Small intestine (tissue), 7 donors: ENCODE measurements around the gene AASDH. TPM values are rescaled to one million over a fixed set of nuclear protein-coding genes. Genes with fewer than 3 reads are reported as not detected.

Experiments
- DNase-seq, 2 donors: peaks; one replicate each; pipeline versions ENCODE4 v3.0.0 to v3.0.0-alpha.2; 2013
- FAIRE-seq: peaks from 2 replicates; lab custom pipeline; 2012; peaks lifted over from hg19 to GRCh38; lab: Jason Lieb, UNC
- H3K27ac ChIP-seq, 3 donors: one replicate each; pipeline ENCODE4 v1.5.1; 2013; ENCODE audit warnings: low read length in 2 of 3, mild to moderate bottlenecking in 2 of 3, control low read depth in 1 of 3, inconsistent platforms in 1 of 3, low read depth in 1 of 3, moderate library complexity in 1 of 3
- H3K27me3 ChIP-seq, 3 donors: one replicate each; pipeline ENCODE4 v1.6.1; 2013; ENCODE audit warnings: low read length in 3 of 3, inconsistent platforms in 1 of 3; ENCODE audit not compliant: control insufficient read depth in 3 of 3, insufficient read depth in 3 of 3
- H3K36me3 ChIP-seq, 3 donors: one replicate each; pipeline ENCODE4 v1.6.1; 2013; ENCODE audit warnings: low read length in 3 of 3, inconsistent platforms in 1 of 3, low read depth in 1 of 3, mild to moderate bottlenecking in 1 of 3, moderate library complexity in 1 of 3; ENCODE audit not compliant: control insufficient read depth in 3 of 3, insufficient read depth in 2 of 3
- H3K4me1 ChIP-seq, 3 donors: one replicate each; pipeline ENCODE4 v1.6.1; 2013; ENCODE audit warnings: low read length in 2 of 3, inconsistent platforms in 1 of 3, low read depth in 1 of 3, mild to moderate bottlenecking in 1 of 3, moderate library complexity in 1 of 3; ENCODE audit not compliant: control insufficient read depth in 3 of 3, insufficient read depth in 2 of 3
- H3K4me3 ChIP-seq, 3 donors: one replicate each; pipeline ENCODE4 v1.5.1; 2013; ENCODE audit warnings: low read length in 3 of 3, control low read depth in 1 of 3, inconsistent platforms in 1 of 3, low read depth in 1 of 3, mild to moderate bottlenecking in 1 of 3, moderate library complexity in 1 of 3
- H3K9me3 ChIP-seq, 2 donors: one replicate each; pipeline ENCODE4 v1.6.1; 2013; ENCODE audit warnings: low read depth in 1 of 2, low read length in 1 of 2; ENCODE audit not compliant: control insufficient read depth in 2 of 2, insufficient read depth in 1 of 2
- WGBS, 3 donors: extraction: QIAGEN DNeasy Blood & Tissue Kit; methylation state at CpG; one replicate each; pipeline ENCODE4 v1.1.7; 2013; 5-methylcytosine and 5-hydroxymethylcytosine counted together
- polyA plus RNA-seq, 4 donors: library from polyadenylated mRNA; stranded (reverse) in 3 of 4; unstranded in 1 of 4; fragments of 200-250 nt in 3 of 4; fragments of 120-200 nt in 1 of 4; gene quantifications; one replicate each; pipeline versions ENCODE4 v1.2.1 to v1.2.3, GENCODE V29; 2013
- donor health status: healthy with polysubstance abuse.
- donor health status: control.
- donor health status: control.
- donor health status: Bipolar disorder and iron deficiency.
- donor health status: healthy.

Gene AASDH
- polyA plus RNA-seq, 4 donors = 1.9 to 13.3 (median 4.1) TPM

DNA sequence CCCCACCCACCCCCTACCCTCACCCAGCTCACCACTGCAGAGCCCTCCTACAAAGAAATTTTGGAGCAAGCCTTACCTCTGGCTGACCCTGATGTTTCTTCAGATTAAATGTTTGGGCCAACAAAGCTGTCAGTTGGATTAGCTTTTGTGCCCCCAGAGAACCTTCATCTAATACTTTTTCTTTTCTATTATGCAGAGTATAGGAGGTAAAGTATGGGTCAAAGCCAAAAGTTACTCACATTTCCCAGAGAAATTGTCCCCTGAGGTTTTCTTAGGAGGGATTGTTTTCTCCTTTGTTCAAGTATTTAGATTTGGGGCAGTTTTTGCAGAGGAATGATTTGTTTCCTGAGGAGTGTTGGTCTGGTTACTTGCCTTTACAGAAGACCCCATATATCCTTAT is 69.5 kb downstream of the AASDH start:
- H3K4me1 ChIP-seq = no peaks in the 10 kb centered on the region
- no peak for DNase-seq
- H3K9me3 ChIP-seq = no peaks in the 10 kb centered on the region
- no peak for FAIRE-seq
- peaks cover 4 to 72% (median 27%) of the 10 kb centered on the region in 3 donors for H3K36me3 ChIP-seq
- H3K27me3 ChIP-seq = no peaks in the 10 kb centered on the region
- H3K27ac ChIP-seq = no peak overlapping the region
- H3K4me3 ChIP-seq = no peak overlapping the region

DNA sequence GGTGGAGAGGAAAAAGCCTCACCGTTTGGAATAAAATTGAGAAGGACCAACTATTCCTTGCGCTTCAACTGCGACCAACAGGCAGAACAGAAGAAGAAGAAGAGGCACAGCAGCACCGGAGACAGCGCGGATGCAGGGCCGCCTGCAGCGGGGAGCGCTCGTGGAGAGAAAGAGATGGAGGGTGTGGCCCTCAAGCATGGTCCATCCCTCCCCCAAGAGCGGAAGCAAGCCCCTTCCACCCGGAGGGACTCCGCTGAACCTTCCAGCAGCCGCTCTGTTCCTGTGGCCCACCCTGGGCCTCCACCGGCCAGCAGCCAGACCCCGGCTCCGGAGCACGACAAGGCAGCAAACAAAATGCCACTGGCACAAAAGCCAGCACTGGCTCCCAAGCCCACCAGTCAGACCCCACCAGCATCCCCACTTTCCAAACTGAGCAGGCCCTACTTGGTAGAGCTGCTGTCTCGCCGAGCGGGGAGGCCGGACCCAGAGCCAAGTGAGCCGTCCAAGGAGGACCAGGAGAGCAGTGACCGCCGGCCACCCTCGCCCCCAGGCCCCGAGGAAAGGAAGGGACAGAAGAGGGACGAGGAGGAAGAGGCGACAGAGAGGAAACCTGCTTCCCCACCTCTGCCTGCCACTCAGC is 71.2 kb downstream of the AASDH start:
- WGBS, 3 donors = 88 to 95% (median 93%) methylated on average over 29 of the region's 29 CpGs
- Histone ChIP-seq H3K4me1 (no peaks in the 10 kb centered on the region), H3K36me3 (peaks cover 2 to 76% (median 34%) of the 10 kb centered on the region in 3 donors), H3K4me3 (no peak overlapping the region), H3K9me3 (no peaks in the 10 kb centered on the region), H3K27me3 (no peaks in the 10 kb centered on the region), H3K27ac (no peak overlapping the region)
- DNase-seq (no peak), FAIRE-seq (no peak)

DNA sequence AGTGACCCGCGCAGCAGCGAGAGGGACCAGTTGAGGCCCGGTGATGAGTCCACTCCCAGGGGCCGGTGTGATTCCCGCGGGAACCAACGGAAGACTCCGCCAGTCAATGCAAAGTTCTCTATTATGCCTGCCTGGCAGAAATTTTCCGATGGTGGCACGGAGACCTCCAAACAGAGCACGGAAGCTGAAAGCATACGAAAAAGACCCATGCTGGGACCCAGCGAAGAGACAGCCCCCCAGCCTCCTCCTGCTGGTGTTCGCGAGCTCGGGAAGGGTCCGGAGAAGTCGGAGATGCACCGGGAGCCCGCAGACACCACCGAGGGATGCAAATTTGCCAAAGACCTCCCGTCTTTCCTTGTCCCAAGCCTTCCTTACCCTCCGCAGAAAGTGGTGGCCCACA is 71.7 kb downstream of the AASDH start:
- FAIRE-seq = no peak
- no peaks in the 10 kb centered on the region for H3K27me3 ChIP-seq
- no peaks in the 10 kb centered on the region for H3K9me3 ChIP-seq
- no peak overlapping the region for H3K4me3 ChIP-seq
- H3K27ac ChIP-seq = no peak overlapping the region
- no peak for DNase-seq
- H3K36me3 ChIP-seq = peaks cover 2 to 75% (median 34%) of the 10 kb centered on the region in 3 donors
- no peaks in the 10 kb centered on the region for H3K4me1 ChIP-seq
- whole genome bisulfite sequencing, 3 donors = 92 to 97% (median 96%) methylated on average over 24 of the region's 24 CpGs

DNA sequence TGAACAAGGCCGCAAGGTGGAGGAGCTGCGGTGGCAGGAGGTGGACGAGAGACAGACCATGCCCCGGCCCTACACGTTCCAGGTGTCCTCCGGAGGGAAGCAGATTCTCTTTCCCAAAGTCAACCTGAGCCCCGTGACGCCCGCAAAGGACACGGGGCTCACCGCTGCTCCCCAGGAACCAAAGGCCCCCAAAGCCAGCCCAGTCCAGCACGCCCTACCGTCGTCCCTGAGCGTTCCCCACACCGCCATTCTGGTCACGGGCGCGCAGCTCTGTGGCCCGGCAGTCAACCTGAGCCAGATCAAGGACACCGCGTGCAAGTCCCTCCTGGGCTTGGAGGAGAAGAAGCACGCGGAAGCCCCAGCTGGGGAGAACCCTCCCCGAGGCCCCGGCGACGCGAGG is 72.2 kb downstream of the AASDH start:
- no peaks in the 10 kb centered on the region for H3K9me3 ChIP-seq
- 95 to 99% (median 97%) methylated on average over 29 of the region's 29 CpGs for WGBS, 3 donors
- no peak overlapping the region for H3K27ac ChIP-seq
- DNase-seq = no peak
- no peaks in the 10 kb centered on the region for H3K4me1 ChIP-seq
- no peak for FAIRE-seq
- no peak overlapping the region for H3K4me3 ChIP-seq
- H3K27me3 ChIP-seq = no peaks in the 10 kb centered on the region
- peaks cover 2 to 76% (median 34%) of the 10 kb centered on the region in 3 donors for H3K36me3 ChIP-seq

DNA sequence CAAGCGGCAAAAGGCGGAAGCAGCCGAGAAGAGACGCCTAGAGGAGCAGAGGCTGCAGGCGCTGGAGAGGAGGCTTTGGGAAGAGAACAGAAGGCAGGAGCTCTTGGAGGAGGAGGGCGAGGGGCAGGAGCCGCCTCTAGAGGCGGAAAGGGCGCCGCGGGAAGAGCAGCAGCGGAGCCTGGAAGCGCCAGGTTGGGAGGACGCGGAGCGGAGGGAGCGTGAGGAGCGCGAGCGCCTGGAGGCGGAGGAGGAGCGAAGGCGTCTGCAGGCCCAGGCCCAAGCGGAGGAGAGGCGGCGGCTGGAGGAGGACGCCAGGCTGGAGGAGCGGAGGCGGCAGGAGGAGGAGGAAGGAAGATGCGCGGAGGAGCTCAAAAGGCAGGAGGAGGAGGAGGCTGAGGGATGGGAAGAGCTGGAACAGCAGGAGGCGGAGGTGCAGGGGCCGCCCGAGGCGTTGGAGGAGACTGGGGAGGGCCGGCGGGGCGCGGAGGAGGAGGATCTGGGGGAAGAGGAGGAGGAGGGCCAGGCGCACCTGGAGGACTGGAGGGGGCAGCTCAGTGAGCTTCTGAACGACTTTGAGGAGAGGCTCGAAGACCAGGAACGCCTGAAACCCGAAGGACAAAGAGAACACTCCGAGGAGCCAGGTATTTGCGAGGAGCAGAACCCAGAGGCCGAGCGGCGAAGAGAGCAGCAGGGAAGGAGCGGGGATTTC is 72.9 kb downstream of the AASDH start:
- FAIRE-seq (no peak), DNase-seq (no peak)
- Histone ChIP-seq H3K27ac (no peak overlapping the region), H3K36me3 (peaks cover 2 to 77% (median 34%) of the 10 kb centered on the region in 3 donors), H3K4me3 (no peak overlapping the region), H3K4me1 (no peaks in the 10 kb centered on the region), H3K27me3 (no peaks in the 10 kb centered on the region), H3K9me3 (no peaks in the 10 kb centered on the region)
- WGBS, 3 donors = 97 to 98% (median 97%) methylated on average over 47 to 50 of the region's 50 CpGs

DNA sequence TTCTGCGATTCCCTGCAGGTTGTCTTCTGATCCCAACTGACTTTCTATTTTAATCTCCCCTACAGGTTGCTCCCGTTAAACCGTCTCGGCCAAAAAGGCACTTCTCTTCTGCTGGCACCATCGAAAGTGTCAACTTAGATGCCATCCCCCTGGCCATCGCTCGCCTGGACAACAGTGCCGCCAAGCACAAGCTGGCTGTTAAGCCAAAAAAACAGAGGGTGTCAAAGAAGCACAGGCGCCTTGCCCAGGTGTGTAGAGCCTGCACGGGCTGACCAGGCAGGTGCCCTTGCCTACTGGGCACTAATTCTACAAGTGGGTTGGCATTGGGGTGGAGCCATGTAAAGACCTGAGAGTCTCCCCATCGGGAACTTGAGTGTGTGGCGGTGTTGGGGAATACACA is 74.2 kb downstream of the AASDH start:
- H3K27me3 ChIP-seq = no peaks in the 10 kb centered on the region
- no peak for FAIRE-seq
- WGBS, 3 donors = 95 to 97% (median 95%) methylated on average over 12 of the region's 12 CpGs
- no peak for DNase-seq
- H3K27ac ChIP-seq = no peak overlapping the region
- no peaks in the 10 kb centered on the region for H3K9me3 ChIP-seq
- no peak overlapping the region for H3K4me3 ChIP-seq
- peaks cover 0 to 1% (median 0%) of the 10 kb centered on the region in 3 donors for H3K4me1 ChIP-seq
- peaks cover 2 to 76% (median 35%) of the 10 kb centered on the region in 3 donors for H3K36me3 ChIP-seq

DNA sequence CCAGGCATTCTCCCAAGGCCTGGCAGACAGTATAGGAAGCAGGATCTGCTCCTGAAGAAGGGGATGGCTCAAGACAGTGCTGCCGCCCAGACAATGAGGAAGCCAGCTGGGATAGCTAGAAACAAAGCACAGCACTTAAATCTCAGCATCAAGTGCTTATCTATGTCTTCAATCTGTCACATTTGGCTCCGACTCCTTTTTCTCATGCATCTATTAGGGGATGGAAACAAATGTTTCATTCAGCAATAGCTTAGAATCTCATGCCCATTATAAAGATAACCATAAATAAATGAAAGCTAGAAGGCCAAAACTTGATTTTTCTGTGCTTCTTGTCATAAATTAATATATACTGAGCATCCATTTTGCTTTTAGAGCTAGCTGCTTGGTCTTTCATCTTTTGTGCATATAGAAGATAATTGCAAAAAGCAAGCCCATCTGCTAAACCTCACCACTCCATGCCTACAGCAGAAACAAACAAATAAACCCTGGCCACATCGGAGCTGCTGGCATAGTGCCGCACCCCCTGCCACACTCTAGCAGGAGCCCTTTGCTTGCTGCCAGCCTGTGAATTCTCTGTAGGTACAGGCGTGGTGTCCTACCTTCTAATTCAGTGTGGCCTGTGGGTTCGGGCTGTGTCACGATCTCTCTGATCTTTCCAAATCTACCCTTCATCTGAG is 75.9 kb downstream of the AASDH start:
- no peak overlapping the region for H3K4me3 ChIP-seq
- H3K36me3 ChIP-seq = peaks cover 2 to 77% (median 35%) of the 10 kb centered on the region in 3 donors
- no peak overlapping the region for H3K27ac ChIP-seq
- 79 to 91% (median 88%) methylated on average over 7 of the region's 7 CpGs for WGBS, 3 donors
- FAIRE-seq (no peak), DNase-seq (no peak)
- no peaks in the 10 kb centered on the region for H3K27me3 ChIP-seq
- no peaks in the 10 kb centered on the region for H3K9me3 ChIP-seq
- H3K4me1 ChIP-seq = peaks cover 0 to 11% (median 0%) of the 10 kb centered on the region in 3 donors

DNA sequence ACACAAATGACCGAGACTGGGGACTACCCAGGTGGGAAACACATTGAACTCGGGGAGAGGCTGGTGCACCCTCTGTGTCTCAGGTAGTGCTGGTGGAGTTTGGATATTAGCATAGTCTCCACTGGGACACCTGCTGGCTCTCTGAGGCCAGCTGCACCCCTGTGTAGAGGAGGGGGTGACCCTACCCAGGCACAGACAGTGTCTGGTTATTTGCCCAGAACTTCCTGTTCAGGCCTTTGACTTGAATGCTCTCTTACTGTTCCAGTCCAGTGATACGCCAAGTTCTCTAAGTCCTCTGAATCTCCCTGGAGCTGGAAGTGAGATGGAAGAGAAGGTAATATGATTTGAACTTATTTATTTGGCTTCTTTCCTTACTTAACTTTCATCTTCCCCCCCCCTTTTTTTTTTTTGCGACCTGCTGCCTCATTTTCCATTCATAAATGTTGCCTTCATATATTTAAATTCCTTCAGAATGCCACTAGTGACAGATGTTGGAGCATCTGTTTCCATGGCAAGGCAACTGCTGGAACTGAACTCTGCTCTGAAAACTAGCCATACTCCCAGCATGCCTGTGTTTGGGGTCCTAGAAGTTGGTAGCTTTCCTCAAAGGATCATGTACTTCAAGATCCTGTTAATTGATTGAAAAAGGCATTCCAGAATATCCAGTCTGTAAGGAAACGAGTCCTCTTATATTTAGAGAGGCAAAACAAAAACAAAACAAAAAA is 76.7 kb downstream of the AASDH start:
- WGBS, 3 donors = 85 to 87% (median 86%) methylated on average over 5 of the region's 5 CpGs
- H3K36me3 ChIP-seq = peaks cover 2 to 75% (median 29%) of the 10 kb centered on the region in 3 donors

More for the DNA sequence above, 76.7 kb downstream of the AASDH start:
- H3K9me3 ChIP-seq = no peaks in the 10 kb centered on the region
- H3K27ac ChIP-seq = no peak overlapping the region
- no peak for FAIRE-seq
- no peaks in the 10 kb centered on the region for H3K27me3 ChIP-seq
- no peak for DNase-seq
- no peak overlapping the region for H3K4me3 ChIP-seq
- H3K4me1 ChIP-seq = peaks cover 0 to 14% (median 0%) of the 10 kb centered on the region in 3 donors
